Umbilical cord (tissue), 2 donors: ENCODE measurements around the gene MROH9. TPM values are rescaled to one million over a fixed set of nuclear protein-coding genes. Genes with fewer than 3 reads are reported as not detected.

Experiments used
- DNase-seq: peaks from one replicate; pipeline ENCODE4 v3.0.0-alpha.2; 2015; ENCODE audit warnings: low spot score
- total RNA-seq: library from RNA; depleted of rRNA; stranded (reverse); fragments of >200 nt; gene quantifications from one replicate; pipeline ENCODE4 v1.2.3, GENCODE V29; 2014; ENCODE audit warnings: low replicate concordance; ENCODE audit not compliant: insufficient read depth

Gene MROH9
- total RNA-seq, 1 donor from 2014 or later = not detected

DNA sequence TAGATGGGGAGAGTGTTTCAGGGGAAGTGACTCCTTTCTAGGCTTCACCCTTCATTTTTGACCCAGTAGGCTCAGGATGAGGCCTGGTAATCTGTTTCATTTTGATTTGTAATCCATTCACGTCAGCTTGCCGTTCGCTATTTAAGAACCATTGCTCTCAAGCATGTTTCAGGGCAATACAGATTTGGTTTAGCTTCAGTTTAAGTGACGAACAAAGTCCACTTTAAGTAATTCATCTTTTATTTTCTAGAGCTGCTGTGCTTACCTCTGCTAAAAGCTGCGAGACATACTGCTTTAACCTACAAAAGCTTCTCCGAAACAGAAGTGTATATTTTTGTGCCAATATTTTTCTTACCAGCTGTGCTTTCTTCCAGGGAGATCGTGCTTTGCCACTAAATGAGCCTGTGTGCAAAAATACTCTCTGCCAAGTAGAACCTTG, 146.4 kb downstream of the MROH9 start:
- peak; percentile 52 for DNase-seq

DNA sequence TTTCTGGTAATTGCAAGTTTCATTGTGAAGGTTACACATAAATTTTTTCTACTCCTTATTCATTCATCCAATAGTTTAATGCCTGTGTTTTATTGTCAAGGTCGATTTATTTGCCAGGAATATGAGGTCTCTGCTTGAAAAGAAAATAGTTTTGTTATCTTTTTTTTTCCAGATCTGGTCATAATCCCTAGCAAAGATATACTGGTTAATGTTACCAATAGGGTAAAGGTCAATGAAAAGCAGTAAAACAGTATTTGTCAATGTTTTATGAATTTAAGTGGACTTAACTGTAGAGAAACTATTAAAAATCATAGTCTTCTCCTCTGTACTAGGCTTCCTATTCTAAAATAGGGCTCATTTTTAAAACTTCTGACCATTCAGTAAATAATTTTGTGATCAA, 147.3 kb downstream of the MROH9 start:
- peak; percentile 24 for DNase-seq

DNA sequence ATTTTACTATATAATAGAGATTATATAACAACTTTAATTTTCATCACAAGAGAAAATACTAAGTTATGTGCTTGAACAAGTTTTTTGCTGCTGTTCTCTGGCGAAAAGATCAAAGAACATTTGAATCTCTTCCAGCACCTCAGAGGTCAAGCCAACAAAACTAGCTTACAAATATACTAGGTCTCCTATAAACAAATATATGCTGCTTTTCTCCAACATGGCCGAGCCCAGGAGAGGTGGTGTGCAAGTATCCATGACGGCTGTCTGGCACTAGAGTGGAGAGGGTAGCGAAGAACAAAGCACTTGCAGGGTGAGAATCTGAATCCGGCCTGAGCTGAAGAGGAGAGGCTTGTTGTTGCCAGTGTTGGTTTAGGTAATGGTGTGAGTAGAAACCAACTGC, 147.9 kb downstream of the MROH9 start:
- no peak for DNase-seq

DNA sequence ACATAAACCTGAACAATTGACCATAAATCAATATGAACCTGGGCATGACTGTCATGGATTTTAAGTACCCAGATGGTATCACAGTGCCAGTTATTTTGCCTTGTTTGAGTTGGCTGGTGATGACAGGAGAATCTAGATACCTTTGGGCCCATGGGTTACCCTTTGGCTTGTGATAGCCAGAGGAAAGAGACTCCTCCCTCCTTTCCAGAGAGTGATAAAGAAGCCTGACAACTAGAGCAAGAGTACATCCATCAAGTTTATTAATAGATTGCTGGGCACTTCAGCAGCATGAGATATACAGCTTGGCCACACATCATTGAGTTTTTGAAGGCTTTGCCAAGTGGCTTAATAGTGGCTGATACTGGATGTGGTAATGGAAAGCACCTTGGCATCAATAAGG, 148.8 kb downstream of the MROH9 start:
- DNase-seq = no peak

GRCh38 chr1:171084870-171085269, 149.5 kb downstream of the MROH9 start:
- no peak for DNase-seq

- DNase-seq = no peak
Measured at GRCh38 chr1:171087896-171088295, 152.6 kb downstream of the MROH9 start.

GRCh38 chr1:171090604-171091003, 155.3 kb downstream of the MROH9 start, which contains the start of gene FMO3:
Gene FMO3, plus strand, starts transcription at chr1:171090905. Its CDS starts 1,754 bp downstream, at chr1:171092659.
- no peak for DNase-seq

GRCh38 chr1:171103862-171104261, 168.5 kb downstream of the MROH9 start:
- DNase-seq = no peak

DNA sequence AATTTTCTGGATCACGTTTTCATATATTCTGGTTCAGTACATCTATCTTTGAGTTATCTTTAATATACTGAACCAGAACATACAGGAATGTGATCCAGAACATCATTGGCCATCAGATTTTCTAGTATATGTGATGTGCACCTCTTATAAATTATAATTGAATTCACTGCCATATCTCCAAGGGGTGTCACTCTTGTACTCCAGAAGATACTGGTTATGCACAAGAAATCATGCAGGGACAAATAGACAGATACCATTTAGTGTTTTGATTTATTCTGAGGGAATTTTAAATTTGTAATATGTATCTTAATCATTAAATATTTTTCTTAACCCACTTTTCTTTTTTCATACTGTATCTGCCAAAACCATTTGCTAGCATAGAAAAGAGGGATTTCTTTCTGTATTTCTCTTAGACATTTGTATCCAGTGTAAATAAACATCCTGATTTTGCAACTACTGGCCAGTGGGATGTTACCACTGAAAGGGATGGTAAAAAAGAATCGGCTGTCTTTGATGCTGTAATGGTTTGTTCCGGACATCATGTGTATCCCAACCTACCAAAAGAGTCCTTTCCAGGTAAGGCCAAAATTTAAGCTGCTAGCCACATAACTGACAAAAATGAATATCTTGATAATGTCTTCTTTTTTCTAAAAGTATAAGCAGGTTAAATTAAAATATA, 172.1 kb downstream of the MROH9 start:
- no peak for DNase-seq

DNA sequence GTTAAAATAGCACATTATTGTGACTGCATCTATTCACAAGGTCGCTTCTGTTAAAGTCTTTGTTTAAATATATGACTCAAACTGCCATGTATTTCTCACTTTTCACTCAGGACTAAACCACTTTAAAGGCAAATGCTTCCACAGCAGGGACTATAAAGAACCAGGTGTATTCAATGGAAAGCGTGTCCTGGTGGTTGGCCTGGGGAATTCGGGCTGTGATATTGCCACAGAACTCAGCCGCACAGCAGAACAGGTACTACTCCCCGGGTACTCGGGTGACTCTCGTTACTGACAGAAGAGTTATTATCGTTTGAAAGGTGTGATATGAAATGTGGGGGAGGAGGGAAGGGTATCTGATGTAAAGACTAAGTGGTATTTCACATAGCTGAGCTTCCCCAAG, 172.6 kb downstream of the MROH9 start:
- no peak for DNase-seq

- no peak for DNase-seq
Measured at GRCh38 chr1:171109966-171110365, 174.6 kb downstream of the MROH9 start.

DNA sequence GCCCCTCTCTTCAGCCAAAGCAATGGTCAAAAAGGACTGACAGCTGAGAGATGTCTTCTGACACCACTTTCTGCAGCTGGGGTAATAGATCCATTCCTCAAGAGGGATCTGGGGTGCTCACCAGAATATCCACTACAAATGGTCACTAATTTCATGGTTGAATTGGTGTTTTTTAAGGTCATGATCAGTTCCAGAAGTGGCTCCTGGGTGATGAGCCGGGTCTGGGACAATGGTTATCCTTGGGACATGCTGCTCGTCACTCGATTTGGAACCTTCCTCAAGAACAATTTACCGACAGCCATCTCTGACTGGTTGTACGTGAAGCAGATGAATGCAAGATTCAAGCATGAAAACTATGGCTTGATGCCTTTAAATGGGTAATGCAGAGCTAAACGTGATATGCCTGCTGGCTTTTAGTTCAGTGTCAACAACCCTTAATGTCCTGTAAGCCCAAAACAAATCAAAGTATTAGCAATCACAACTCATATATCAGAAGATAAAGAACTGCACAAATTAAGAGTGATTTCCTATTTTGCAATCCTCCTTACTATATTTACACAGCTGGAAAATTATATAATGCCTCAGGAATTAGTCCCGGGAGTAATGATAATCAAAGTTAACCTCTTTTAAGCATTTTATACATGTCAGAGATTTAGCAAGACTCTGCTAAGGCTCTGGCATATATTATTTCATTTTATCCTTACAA, 175.4 kb downstream of the MROH9 start:
- no peak for DNase-seq

DNA sequence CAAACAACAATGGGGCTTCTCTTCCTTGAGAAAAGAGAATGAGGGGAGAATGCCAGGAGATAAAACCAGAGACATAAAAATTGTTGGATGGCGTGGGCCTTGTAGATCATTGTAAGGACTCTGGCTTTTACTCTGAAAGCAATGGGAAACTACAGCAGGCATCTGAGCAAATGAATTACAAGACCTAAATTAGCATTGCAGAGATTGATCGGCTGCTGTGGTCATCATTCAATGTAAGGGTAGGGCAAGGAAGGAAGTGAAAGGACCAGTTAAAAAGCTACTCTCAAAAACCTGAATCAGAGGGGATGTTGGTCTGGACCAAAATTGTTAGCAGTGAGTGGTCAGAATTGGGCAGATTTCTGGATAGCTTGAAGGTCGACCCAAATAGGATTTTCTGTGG, 176.8 kb downstream of the MROH9 start:
- no peak for DNase-seq

DNA sequence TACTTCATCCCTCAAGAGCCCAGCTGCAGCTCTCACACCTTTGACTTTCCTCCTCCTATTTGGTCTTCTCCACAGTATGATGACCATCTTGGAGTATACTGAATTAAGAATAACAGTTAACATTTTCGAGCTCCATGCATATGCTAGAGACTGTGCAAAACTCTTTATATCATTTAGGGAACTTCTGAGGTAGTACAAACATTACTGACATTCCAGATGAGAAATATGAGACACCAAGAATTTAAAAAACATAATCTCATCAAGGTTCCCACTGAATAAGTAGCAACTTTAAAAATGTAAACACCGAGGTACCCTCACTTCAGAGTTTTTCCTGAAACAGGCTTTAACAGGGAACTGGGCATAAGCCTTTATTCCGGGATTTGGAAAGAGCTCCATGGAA, 178.0 kb downstream of the MROH9 start:
- DNase-seq = no peak

Other genes starting within 250 kb of the MROH9 start
- gene FMO3, start 155.4 kb downstream of the MROH9 start, total RNA-seq = 6.3 TPM
- 15.4 TPM for gene FMO2, start 249.8 kb downstream of the MROH9 start, total RNA-seq